HL-60 (cell line): ENCODE data around the gene LPCAT2.

Experiments
- CTCF ChIP-seq: IDR thresholded peaks from one replicate; pipeline ENCODE4 v1.5.1; 2011; ENCODE audit warnings: low read length, control low read depth, inconsistent platforms; ENCODE audit not compliant: insufficient read depth
- GABPA ChIP-seq: IDR thresholded peaks from 2 replicates; pipeline ENCODE4 v1.6.1; 2012; ENCODE audit warnings: low read depth
- POLR2AphosphoS5 ChIP-seq: IDR thresholded peaks from 2 replicates; pipeline ENCODE4 v1.6.1; 2012; ENCODE audit warnings: low read depth
- REST ChIP-seq: IDR thresholded peaks from 2 replicates; pipeline ENCODE4 v1.6.1; 2012; ENCODE audit warnings: low read depth; ENCODE audit not compliant: insufficient replicate concordance

- TF ChIP-seq CTCF (no peak), REST (no peak), POLR2AphosphoS5 (no peak), GABPA (no peak)
Observed at GRCh38 chr16:55567382-55567781, 58.5 kb downstream of the LPCAT2 start.
